Stimulated activated CD8-positive, alpha-beta memory T cell treated with anti-CD3 and anti-CD28 coated beads, Interleukin-15, amount 100 ng/mL, for 4 hours (primary cell): Measurements from ENCODE around the gene KLHL21.
"Not testable (repeated sequence)": the region's sequence is repeated elsewhere in the genome, so short reads cannot be mapped to it uniquely, and the experiment has no call there.

ENCODE experiments used
- DNase-seq, 2 donors: peaks; one replicate each; pipeline ENCODE4 v3.0.0-alpha.2; 2020; ENCODE audit warnings: low read depth in 2 of 2

The KLHL21 gene, protein sequence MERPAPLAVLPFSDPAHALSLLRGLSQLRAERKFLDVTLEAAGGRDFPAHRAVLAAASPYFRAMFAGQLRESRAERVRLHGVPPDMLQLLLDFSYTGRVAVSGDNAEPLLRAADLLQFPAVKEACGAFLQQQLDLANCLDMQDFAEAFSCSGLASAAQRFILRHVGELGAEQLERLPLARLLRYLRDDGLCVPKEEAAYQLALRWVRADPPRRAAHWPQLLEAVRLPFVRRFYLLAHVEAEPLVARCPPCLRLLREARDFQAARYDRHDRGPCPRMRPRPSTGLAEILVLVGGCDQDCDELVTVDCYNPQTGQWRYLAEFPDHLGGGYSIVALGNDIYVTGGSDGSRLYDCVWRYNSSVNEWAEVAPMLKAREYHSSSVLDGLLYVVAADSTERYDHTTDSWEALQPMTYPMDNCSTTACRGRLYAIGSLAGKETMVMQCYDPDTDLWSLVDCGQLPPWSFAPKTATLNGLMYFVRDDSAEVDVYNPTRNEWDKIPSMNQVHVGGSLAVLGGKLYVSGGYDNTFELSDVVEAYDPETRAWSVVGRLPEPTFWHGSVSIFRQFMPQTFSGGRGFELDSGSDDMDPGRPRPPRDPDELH

DNA sequence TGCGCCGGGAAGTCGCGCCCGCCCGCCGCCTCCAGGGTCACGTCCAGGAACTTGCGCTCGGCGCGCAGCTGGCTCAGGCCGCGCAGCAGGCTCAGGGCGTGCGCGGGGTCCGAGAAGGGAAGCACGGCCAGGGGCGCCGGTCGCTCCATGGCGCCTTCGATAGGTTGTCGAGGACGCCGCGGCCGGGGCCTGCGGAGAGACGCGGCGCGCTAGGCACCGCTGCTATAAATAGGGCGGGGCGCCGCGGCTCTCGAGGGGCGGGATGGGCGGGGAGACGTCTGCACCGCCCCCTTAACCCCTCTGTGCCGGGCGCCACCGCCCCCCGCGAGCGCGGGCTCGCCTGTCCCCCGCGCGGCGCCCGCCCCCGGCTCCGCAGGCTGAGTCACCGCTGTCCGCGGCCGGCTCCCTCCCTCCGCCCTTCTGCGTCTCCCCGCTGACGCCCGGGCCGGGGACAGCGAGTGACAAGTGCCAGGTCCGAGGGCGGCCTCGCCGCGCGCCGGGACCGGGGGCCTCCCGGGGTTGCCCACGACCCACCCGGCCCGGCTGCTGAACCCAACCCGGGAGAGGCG, at the start of gene KLHL21:
TSS of gene KLHL21 (minus strand) at position 201 of the 569 bp plus-strand sequence. CDS start at position 149, 52 bp downstream.
- peak; percentile 78 to 88 for DNase-seq

- DNase-seq = no peak
Measured at GRCh38 chr1:6651909-6652308, 49.2 kb upstream of the KLHL21 start.

DNA sequence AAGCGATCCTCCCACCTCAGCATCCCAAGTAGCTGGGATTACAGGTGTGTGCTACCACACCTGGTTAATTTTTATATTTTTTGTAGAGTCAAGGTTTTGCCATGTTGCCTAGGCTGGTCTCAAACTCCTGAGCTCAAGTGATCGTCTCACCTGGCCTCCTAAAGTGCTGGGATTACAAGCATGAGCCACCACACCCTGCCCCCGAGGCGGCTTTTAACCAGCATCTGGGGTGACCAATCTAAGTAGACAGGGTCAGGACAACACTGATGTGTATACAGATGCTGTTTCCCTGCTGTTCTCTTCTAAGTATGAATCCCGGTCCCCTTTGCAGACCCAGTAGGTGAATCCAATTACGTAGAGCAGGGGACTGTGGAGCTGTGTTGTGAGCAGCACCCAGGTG, 45.9 kb upstream of the KLHL21 start:
- DNase-seq = no peak

DNA sequence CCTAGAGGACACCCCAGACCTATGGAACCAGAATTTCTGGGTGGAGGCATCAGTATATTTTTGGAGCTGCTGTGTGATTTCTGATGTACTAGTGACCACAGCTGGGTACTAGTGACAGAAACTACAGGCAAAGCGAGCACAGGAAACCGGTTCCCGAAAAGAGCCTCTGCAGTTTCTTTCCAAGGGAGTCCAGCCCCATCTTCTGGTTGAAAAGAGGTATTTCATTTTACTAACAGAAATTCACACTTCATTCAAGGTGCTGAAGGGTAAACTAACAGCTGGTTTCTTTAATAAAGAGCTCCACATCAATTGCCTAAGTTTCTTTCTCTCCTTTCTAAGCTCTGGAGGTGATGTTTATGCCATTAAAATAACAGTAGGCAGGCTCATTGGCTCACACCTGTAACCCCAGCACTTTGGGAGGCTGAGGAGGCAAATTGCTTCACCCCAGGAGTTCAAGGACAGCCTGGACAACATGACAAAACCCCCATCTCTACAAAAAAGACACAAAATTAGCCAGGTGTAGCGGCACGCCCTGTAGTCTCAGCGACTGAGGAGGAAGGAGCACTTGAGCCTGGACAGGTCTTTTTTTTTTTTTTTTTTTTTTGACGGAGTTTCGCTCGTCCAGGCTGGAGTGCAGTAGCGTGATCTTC, 44.0 kb upstream of the KLHL21 start:
- peak in 1 of 2 donors; percentile 12 for DNase-seq

DNA sequence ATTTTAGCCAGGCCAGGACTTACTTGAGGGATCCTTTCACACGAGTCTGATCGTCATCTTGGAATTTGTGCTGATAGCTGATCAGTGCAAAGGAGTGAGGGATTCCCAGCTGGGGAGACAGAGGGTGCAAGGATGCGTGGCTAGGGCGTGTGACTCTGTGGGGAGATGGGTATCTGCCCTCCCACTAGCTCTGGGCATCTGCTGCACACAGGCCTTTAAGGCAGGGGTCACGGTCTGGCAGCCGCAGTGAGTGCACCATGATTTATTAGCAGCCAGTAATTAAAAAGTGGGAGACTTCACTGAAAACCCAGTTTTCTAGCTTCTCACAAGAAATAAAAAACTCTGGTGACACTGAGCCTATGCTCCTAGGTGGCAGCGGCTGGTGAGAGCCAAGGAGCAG, 42.3 kb upstream of the KLHL21 start:
- no peak for DNase-seq

- DNase-seq = not testable (repeated sequence)
Measured at GRCh38 chr1:6640867-6641266, 38.2 kb upstream of the KLHL21 start.

- DNase-seq = no peak
Measured at GRCh38 chr1:6638226-6638625, 35.6 kb upstream of the KLHL21 start.

DNA sequence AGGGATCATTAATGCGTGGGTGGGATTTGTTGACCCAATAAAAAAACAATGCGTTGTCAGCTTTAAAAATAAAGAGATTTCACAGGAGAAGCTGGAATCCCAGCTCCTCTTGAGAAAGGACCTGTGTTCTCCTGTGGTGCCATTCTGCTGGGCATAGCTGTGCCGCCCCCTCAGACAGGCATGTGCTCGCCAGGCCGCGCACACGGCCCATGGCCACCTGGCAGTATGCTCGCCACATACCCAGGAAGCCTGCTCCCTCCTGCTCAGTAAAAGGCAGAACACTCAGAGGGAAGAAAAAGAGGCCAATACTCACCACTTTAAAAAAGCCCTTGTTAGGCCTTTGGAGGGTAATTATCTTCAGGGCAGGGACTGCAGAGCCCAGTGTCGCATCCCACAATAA, 35.1 kb upstream of the KLHL21 start:
- DNase-seq = no peak

GRCh38 chr1:6636778-6637177, 34.1 kb upstream of the KLHL21 start:
- DNase-seq = not testable (repeated sequence)

DNA sequence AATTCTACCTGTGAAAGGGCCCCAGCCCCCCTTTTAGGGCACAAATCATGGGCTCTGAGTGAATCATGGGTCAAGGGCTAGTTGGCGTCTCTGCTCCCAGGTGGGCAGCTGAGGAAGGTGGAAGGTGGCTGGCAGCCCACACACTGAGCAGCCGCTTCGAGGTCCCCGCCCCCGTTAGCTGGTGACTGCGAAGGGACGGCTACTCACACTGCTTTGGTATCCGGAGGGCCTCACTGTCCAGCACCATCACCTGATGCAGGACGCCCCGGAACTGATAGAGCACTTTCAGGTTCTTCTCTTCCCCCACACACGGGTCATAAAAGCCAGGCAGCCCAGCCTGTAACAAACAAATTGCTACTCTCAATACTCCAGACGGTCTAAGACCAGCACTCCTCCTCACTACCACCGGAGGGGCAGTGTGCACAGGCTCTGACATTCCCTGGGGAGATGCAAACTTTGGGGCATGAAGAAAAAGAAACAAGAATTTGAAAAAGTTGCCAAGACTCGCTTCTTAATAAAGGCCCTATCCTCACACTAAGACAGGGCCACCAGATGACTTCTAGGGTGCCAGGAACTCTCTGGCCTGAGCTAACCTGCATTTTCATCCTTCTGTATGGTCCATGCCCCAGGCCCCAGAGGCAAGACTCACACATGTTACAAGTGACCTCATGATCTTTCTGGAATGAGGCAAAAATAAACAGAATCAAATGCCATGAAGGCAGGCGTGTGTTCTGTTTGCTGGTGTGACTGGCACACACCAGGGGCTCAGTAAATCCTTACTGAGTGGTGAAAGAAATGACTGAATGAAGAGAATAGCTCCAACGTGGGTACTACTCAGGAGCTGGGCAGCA, 33.5 kb upstream of the KLHL21 start:
- no peak for DNase-seq

GRCh38 chr1:6635161-6635909, 32.7 kb upstream of the KLHL21 start:
- DNase-seq = no peak

DNA sequence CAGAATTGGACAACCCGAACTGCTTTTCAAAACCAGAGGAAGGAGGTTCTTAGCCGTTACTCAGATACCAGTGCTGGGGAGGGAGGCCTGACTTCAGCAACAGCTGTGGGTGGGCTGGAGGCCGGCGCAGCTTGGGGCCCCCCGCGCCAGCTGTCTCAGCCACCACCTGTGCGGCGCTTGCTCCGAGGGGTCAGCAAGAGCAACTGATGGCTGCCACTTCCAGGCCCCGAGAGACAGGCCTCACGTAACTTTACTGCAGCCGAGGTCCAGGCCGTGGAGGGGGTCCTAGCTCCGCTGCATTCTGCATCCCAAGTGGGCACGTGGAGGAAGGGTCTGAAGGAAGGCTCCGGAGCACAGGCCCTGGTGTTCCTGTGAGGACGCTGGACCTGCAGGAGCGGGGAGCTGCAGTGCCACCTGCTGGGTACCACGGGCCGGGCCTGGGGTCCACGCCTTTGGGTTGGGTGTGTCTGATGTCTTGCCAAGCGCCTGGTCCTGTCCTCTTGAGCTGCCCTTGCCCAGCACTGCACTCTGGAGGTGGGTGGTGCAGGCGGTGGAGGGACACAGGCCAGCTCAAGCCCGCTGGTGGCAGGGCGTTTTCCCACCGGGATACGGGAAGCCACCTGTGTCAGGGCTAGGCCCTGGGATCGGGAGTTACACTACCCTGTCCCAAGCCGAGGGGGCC, 31.8 kb upstream of the KLHL21 start:
- peak in 1 of 2 donors; percentile 3 for DNase-seq

DNA sequence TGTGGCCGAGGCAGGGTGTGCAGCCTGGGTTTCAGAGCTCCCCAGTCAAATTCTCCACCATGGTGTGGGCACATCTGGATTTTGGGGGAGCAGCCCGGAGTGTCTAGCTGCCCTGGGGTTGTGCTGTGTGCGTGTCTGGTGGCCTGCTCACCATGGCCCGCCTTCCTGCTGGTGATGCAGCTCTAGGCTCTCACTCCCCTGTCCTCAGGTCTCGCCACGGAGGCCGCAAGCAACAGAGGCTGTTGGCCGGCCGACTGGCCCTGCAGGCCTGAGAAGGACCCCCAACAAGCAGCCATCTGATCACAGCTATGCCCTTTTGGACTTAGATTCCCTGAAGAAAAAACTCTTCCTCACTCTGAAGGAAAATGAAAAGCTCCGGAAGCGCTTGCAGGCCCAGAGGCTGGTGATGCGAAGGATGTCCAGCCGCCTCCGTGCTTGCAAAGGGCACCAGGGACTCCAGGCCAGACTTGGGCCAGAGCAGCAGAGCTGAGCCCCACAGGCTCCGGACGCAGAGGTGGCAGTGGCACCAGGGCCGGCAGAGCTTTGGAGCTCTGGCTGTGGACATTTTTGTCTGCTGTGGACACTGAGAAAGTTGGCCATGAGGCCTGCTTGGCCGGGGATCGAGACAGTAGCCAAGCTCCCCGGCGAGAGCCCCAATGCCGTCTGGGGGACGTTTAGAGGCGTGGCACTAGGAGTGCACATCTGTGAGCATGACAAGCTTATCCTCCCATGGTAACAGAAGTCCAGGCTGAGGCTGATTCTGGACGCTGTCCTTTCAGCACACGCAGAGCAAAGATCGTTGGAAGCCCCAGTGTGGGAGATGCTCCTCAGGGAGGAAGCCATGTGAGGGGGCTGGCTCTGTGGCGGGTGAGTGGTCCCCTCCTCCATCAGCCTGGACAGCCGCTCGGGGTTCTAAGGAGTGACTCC, 30.2 kb upstream of the KLHL21 start:
- DNase-seq = no peak

DNA sequence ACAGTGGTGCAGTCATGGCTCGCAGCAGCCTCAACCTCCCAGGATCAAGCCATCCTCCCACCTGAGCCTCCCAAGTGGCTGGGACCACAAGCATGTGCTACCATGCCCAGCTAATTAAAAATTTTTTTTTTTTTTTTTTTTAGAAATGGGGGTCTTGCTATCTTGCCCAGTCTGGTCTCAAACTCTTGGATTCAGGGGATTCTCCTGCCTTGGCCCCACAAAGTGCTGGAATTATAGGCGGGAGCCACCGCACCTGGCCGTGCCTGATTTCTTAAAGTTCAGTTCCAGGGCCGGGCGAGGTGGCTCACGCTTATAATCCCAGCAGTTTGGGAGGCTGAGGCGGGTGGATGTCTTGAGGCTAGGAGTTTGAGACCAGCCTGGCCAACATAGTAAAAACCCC, 28.4 kb upstream of the KLHL21 start:
- no peak for DNase-seq

DNA sequence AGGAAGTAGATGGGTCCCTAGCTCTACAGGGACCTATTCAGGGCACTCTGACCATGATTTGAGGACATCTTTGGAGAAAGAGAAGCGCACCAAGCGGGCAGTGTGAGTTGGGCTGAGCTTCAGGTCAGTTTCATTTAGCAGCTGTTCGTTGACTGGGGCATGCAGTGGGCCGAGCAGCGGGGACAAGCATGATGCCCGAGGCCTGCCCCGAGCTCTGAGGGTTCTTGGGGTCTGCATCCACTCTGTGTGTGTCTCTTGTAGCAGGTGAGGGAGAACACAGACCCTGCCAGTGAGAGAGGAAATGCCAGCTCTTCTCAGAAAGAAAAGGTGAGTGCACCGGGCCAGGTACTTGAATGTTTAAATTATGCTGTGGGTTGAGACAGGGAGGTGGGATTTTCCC, 27.4 kb upstream of the KLHL21 start:
- DNase-seq = no peak

DNA sequence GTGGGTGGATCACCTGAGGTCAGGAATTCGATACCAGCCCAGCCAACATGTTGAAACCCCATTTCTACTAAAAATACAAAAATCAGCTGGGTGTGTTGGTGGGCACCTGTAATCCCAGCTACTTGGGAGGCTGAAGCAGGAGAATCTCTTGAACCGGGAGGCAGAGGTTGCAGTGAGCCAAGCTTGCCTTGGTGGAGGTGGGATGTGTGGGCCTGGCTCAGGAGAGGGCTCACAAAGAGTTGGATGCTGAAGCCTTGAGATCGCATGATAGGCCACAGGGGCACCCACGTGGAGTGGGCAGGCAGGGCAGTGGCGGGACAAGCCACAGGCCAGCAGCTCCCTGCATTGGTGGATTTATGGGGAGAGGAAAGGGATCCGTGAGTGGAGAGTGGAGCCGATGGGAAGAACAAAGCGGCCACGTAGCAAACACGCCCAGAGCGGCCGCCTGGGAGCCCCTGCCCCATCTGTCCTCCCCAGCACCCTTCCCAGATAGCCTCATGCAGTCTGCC, 26.4 kb upstream of the KLHL21 start:
- no peak for DNase-seq

- DNase-seq = no peak
Measured at GRCh38 chr1:6627841-6628545, 25.3 kb upstream of the KLHL21 start.

- DNase-seq = no peak
Measured at GRCh38 chr1:6627031-6627430, 24.4 kb upstream of the KLHL21 start.
